ENCODE results near the gene TESK2. TPM values are rescaled to one million over a fixed set of nuclear protein-coding genes. Genes with fewer than 3 reads are reported as not detected.
A peak's percentile ranks its signal among the peaks of the same experiment; 100 is the strongest.

Gene TESK2
- total and polyA plus RNA-seq, 4 donors, result 3.8 to 8.1 (median 5.0) TPM

DNA sequence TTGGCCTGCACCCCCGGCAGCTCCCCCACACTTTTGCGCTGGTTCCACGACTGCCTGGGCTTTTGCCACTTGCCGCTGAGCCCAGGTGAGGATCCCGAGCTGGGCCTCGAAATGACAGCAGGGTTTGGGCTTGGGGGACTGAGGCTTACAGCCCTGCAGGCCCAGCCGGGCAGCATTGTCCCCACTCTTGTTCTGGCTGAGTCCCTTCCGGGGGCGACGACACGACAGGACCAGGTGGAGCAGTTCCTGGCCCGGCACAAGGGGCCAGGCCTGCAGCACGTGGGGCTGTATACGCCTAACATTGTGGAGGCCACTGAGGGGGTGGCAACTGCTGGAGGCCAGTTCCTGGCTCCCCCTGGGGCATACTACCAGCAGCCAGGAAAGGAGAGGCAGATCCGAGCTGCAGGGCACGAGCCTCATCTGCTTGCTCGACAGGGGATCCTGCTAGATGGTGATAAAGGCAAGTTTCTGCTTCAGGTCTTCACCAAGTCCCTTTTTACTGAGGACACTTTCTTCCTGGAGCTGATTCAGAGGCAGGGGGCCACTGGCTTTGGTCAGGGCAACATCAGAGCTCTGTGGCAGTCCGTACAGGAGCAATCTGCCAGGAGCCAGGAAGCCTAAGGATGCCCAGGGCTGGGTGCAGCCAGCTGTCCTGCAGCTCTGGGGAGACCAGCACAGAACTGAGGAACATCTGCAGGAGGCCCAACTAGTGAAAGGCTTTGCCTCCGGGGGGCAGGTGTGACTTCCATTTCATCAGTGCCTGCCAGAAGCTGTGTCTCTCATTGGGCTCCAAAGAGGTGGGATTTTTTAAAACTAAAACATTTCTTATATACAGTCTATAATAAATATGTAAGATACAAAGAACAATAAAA is 163.1 kb downstream of the TESK2 start:
- Histone ChIP-seq H3K4me3 (ENCODE audit: low read length in 2 of 2) (no peak overlapping the region), H3K27me3 (ENCODE audit: control insufficient read depth in 1 of 2, insufficient read depth in 2 of 2, low read length in 1 of 2) (no peaks in the 10 kb centered on the region), H3K27ac (ENCODE audit: low read depth in 1 of 2, low read length in 2 of 2) (no peak overlapping the region), H3K9me3 (ENCODE audit: control insufficient read depth, low read length) (no peaks in the 10 kb centered on the region), H3K36me3 (ENCODE audit: control insufficient read depth in 1 of 2, insufficient read depth in 2 of 2, low read length in 1 of 2) (peaks cover 0 to 7% of the 10 kb centered on the region in 2 donors), H3K4me1 (ENCODE audit: control insufficient read depth in 1 of 2, insufficient read depth in 2 of 2, low read length in 2 of 2) (no peaks in the 10 kb centered on the region)
- ATAC-seq (ENCODE audit: low FRiP score) (no peak), DNase-seq (no peak)
- 78 to 80% methylated on average over 19 of the region's 19 CpGs for WGBS, 2 donors
- intact Hi-C loops (cut with DNase I), result no loop called here

DNA sequence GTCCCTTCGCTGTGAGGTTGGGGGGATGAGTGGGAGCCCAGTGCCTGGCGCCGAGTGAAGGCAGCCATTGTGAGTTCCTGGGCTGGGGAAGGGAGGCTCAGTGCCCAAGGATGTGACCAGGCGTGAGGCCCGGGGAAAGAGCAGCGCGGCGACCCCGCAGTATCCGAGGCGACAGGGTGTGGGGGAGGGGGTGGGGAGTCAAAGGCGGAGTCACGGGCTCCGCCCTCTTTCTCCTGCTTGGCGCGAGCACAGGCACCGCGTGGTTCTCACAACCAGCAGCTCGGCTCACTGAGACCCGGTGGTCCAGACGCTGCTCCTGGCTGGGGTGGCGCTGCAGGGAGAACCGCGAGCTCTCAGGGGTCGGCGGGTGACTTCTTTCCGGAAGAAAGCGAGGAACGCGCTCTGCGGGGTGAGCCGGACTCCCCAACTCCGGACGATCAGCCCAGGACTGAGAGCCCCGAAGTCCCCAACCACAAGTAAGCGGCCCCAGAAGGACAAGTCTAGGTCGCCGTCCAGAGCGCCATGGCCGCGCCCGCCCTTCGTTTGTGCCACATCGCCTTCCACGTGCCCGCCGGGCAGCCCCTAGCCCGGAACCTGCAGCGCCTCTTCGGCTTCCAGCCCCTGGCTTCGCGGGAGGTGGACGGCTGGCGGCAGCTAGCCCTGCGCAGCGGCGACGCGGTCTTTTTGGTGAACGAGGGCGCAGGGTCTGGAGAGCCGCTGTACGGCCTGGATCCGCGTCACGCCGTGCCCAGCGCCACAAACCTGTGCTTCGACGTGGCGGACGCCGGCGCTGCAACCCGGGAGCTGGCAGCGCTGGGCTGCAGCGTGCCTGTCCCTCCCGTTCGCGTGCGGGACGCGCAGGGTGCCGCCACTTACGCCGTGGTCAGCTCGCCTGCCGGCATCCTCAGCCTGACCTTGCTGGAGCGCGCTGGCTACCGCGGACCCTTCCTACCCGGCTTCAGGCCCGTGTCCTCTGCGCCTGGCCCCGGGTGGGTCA is 164.0 kb downstream of the TESK2 start, which contains the start of gene HPDL:
TSS of gene HPDL (plus strand) at position 269 of the 997 bp plus-strand sequence. CDS start at position 523, 254 bp downstream.
- Histone ChIP-seq H3K27ac (ENCODE audit: low read depth in 1 of 2, low read length in 2 of 2) (no peak within 1 kb of the TSS), H3K27me3 (ENCODE audit: control insufficient read depth in 1 of 2, insufficient read depth in 2 of 2, low read length in 1 of 2) (no peaks in the 10 kb centered on the region), H3K4me1 (ENCODE audit: control insufficient read depth in 1 of 2, insufficient read depth in 2 of 2, low read length in 2 of 2) (no peaks in the 10 kb centered on the region), H3K36me3 (ENCODE audit: control insufficient read depth in 1 of 2, insufficient read depth in 2 of 2, low read length in 1 of 2) (peaks cover 0 to 3% of the 10 kb centered on the region in 2 donors), H3K9me3 (ENCODE audit: control insufficient read depth, low read length) (no peaks in the 10 kb centered on the region), H3K4me3 (ENCODE audit: low read length in 2 of 2) (peak within 1 kb of the TSS in 1 of 2 donors; percentile 48)
- peak; percentile 72 to 87 for DNase-seq
- 7 to 8% methylated on average over 69 to 96 of the region's 96 CpGs for WGBS, 2 donors
- intact Hi-C loops (cut with DNase I), result no loop called here
- ATAC-seq (ENCODE audit: low FRiP score), result peak; percentile 85

DNA sequence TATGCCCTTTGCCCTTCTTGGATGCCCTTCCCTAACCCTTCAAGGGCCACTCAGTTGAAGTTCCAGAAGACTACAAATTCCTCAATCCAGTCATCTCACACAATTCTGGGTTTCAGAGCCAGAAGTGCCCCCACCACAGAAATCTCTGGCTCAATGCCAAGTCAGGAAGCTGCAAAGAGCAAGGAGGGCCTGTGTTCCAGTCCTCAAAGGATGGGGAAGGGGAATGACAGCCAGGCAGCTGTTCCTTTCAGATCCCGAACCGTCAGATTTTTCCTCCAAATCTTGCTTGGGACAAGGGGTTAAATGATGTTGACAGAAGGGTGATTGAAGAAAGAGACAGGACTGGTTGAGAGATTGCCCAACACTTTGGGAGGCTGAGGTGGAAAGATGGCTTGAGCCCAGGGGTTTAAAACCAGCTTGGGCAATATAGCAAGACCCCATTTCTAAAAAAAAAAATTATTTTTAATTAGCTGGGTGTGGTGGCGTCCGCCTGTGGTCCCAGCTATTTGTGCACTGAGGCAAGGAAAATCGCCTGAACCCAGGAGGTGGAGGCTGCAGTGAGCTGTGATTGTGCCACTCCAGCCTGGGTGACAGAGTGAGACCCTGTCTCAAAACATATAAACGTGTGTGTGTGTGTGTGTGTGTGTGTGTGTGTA is 165.0 kb downstream of the TESK2 start:
- ATAC-seq (ENCODE audit: low FRiP score) (no peak), DNase-seq (no peak)
- no peak overlapping the region for H3K27ac ChIP-seq (ENCODE audit: low read depth in 1 of 2, low read length in 2 of 2)

DNA sequence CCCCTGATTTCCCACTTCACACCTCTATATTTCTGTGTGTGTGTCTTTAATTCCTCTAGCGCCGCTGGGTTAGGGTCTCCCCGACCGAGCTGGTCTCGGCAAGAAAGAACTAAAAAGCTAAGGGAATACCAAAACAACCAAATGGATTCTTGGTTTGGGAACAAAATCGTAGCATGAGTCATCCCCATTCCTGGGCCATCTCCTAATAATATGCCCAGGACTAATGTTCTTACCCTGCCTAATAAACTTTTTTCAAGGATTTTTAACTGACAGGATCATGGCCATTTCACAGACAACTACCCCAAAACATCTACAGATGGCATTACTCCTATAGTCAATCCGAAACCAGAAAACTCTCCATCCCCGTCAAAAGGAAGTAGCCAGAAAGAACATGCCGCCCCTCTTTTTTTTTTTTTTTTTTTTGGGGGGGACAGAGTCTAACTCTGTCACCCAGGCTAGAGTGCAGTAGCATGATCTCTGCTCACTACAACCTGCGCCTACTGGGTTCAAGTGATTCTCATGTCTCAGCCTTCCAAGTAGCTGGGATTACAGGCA is 168.4 kb downstream of the TESK2 start:
- Histone ChIP-seq H3K4me1 (ENCODE audit: control insufficient read depth in 1 of 2, insufficient read depth in 2 of 2, low read length in 2 of 2) (no peaks in the 10 kb centered on the region), H3K36me3 (ENCODE audit: control insufficient read depth in 1 of 2, insufficient read depth in 2 of 2, low read length in 1 of 2) (no peaks in the 10 kb centered on the region), H3K27ac (ENCODE audit: low read depth in 1 of 2, low read length in 2 of 2) (no peak overlapping the region), H3K9me3 (ENCODE audit: control insufficient read depth, low read length) (no peaks in the 10 kb centered on the region), H3K4me3 (ENCODE audit: low read length in 2 of 2) (no peak overlapping the region), H3K27me3 (ENCODE audit: control insufficient read depth in 1 of 2, insufficient read depth in 2 of 2, low read length in 1 of 2) (no peaks in the 10 kb centered on the region)
- 71 to 77% methylated on average over 10 of the region's 10 CpGs for WGBS, 2 donors
- no peak for ATAC-seq (ENCODE audit: low FRiP score)
- no peak for DNase-seq
- intact Hi-C loops (cut with DNase I), result no loop called here

More for the DNA sequence above, 165.0 kb downstream of the TESK2 start:
- intact Hi-C loops (cut with DNase I), result no loop called here
- H3K4me1 ChIP-seq (ENCODE audit: control insufficient read depth in 1 of 2, insufficient read depth in 2 of 2, low read length in 2 of 2), result no peaks in the 10 kb centered on the region
- no peaks in the 10 kb centered on the region for H3K36me3 ChIP-seq (ENCODE audit: control insufficient read depth in 1 of 2, insufficient read depth in 2 of 2, low read length in 1 of 2)
- H3K4me3 ChIP-seq (ENCODE audit: low read length in 2 of 2), result no peak overlapping the region
- H3K9me3 ChIP-seq (ENCODE audit: control insufficient read depth, low read length), result no peaks in the 10 kb centered on the region
- no peaks in the 10 kb centered on the region for H3K27me3 ChIP-seq (ENCODE audit: control insufficient read depth in 1 of 2, insufficient read depth in 2 of 2, low read length in 1 of 2)
- WGBS, 2 donors, result 57 to 61% methylated on average over 6 of the region's 6 CpGs

DNA sequence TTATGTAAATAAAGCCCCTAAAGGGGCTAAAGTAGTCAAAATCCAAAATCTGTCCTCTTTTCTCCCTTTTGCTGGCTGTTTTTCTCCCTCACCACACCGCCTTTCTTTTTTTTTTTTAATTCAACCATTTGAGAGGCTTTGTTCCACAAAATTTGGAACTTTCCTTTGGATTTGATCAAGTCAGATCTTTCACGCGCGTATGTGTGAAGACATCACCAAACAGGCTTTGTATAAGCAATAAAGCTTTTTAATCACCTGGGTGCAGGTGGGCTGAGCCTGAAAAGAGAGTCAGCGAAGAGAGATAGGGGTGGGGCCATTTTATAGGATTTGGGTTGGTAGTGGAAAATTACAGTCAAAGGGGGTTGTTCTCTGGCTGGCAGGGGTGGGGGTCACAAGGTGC is 169.5 kb downstream of the TESK2 start:
- intact Hi-C loops (cut with DNase I), result no loop called here
- Histone ChIP-seq H3K36me3 (ENCODE audit: control insufficient read depth in 1 of 2, insufficient read depth in 2 of 2, low read length in 1 of 2) (no peaks in the 10 kb centered on the region), H3K4me3 (ENCODE audit: low read length in 2 of 2) (no peak overlapping the region), H3K27ac (ENCODE audit: low read depth in 1 of 2, low read length in 2 of 2) (no peak overlapping the region), H3K27me3 (ENCODE audit: control insufficient read depth in 1 of 2, insufficient read depth in 2 of 2, low read length in 1 of 2) (no peaks in the 10 kb centered on the region), H3K9me3 (ENCODE audit: control insufficient read depth, low read length) (no peaks in the 10 kb centered on the region), H3K4me1 (ENCODE audit: control insufficient read depth in 1 of 2, insufficient read depth in 2 of 2, low read length in 2 of 2) (no peaks in the 10 kb centered on the region)
- WGBS, 2 donors, result 83 to 84% methylated on average over 5 of the region's 5 CpGs
- DNase-seq (no peak), ATAC-seq (ENCODE audit: low FRiP score) (no peak)

DNA sequence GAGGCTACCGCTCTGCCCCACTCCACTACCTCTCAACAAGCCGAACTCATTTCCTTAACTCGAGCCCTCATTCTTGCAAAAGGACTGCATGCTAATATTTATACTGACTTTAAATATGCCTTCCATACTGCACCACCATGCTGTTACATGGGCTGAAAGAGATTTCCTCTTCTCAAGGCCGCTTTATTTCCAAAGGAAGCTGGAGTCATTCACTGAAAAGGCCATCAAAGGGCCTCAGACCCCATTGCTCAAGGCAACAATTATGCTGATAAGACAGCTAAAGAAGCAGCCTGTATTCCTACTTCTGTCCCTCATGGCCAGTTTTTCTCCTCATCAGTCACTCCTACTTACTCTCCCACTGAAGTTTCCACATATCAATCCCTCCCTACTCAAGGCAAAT is 171.2 kb downstream of the TESK2 start:
- intact Hi-C loops (cut with DNase I), result no loop called here
- Histone ChIP-seq H3K27ac (ENCODE audit: low read depth in 1 of 2, low read length in 2 of 2) (no peak overlapping the region), H3K4me1 (ENCODE audit: control insufficient read depth in 1 of 2, insufficient read depth in 2 of 2, low read length in 2 of 2) (no peaks in the 10 kb centered on the region), H3K9me3 (ENCODE audit: control insufficient read depth, low read length) (no peaks in the 10 kb centered on the region), H3K4me3 (ENCODE audit: low read length in 2 of 2) (no peak overlapping the region), H3K36me3 (ENCODE audit: control insufficient read depth in 1 of 2, insufficient read depth in 2 of 2, low read length in 1 of 2) (no peaks in the 10 kb centered on the region), H3K27me3 (ENCODE audit: control insufficient read depth in 1 of 2, insufficient read depth in 2 of 2, low read length in 1 of 2) (no peaks in the 10 kb centered on the region)
- 92 to 93% methylated on average over 4 of the region's 4 CpGs for WGBS, 2 donors
- ATAC-seq (ENCODE audit: low FRiP score) (no peak), DNase-seq (no peak)

DNA sequence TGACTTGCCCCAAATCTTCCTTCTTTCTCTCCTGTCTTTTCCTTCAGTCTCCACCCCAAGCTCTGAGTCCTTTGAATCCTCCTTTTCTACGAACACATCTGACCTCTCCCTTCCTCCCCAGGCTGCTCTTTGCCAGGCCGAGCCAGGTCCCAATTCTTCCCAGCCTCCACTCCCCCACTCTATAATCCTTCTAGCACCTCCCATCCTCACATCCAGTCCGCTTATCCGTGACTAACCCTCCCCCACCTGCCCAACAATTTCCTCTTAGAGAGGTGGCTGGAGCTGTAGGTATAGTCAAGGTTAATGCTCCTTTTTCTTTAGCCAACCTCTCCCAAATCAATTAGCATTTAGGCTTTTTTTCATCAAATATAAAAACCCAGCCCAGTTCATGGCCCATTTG is 173.8 kb downstream of the TESK2 start:
- intact Hi-C loops (cut with DNase I), result no loop called here
- Histone ChIP-seq H3K9me3 (ENCODE audit: control insufficient read depth, low read length) (no peaks in the 10 kb centered on the region), H3K36me3 (ENCODE audit: control insufficient read depth in 1 of 2, insufficient read depth in 2 of 2, low read length in 1 of 2) (no peaks in the 10 kb centered on the region), H3K4me3 (ENCODE audit: low read length in 2 of 2) (no peak overlapping the region), H3K4me1 (ENCODE audit: control insufficient read depth in 1 of 2, insufficient read depth in 2 of 2, low read length in 2 of 2) (no peaks in the 10 kb centered on the region), H3K27ac (ENCODE audit: low read depth in 1 of 2, low read length in 2 of 2) (no peak overlapping the region), H3K27me3 (ENCODE audit: control insufficient read depth in 1 of 2, insufficient read depth in 2 of 2, low read length in 1 of 2) (no peaks in the 10 kb centered on the region)
- DNase-seq, result no peak
- no peak for ATAC-seq (ENCODE audit: low FRiP score)
- 35 to 66% methylated on average over 4 of the region's 4 CpGs for WGBS, 2 donors

DNA sequence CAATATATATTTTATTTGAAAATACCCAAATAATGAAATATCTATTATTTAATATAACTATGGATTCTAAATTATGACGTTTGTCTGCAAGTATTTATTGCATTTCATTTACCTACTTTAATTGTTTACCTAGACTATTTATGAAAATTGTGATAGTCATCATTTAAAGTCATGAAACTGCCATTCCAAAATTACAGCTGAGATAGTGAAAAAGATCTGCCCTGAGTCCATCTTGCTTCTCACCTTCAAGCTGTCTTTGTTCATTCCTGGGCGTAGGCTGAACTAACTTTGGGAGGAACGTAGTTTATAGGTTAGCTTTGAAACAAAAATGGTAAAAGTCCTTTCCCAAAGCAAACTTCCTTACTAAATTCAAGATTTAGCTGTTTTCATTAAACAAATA is 176.7 kb downstream of the TESK2 start:
- 74 to 78% methylated on average over 3 of the region's 3 CpGs for WGBS, 2 donors
- H3K27ac ChIP-seq (ENCODE audit: low read depth in 1 of 2, low read length in 2 of 2), result no peak overlapping the region
- no peaks in the 10 kb centered on the region for H3K9me3 ChIP-seq (ENCODE audit: control insufficient read depth, low read length)
- no peaks in the 10 kb centered on the region for H3K36me3 ChIP-seq (ENCODE audit: control insufficient read depth in 1 of 2, insufficient read depth in 2 of 2, low read length in 1 of 2)
- no peaks in the 10 kb centered on the region for H3K4me1 ChIP-seq (ENCODE audit: control insufficient read depth in 1 of 2, insufficient read depth in 2 of 2, low read length in 2 of 2)
- DNase-seq (no peak), ATAC-seq (ENCODE audit: low FRiP score) (no peak)
- no peaks in the 10 kb centered on the region for H3K27me3 ChIP-seq (ENCODE audit: control insufficient read depth in 1 of 2, insufficient read depth in 2 of 2, low read length in 1 of 2)
- H3K4me3 ChIP-seq (ENCODE audit: low read length in 2 of 2), result no peak overlapping the region
- intact Hi-C loops (cut with DNase I), result no loop called here

Data from aorta (tissue), 5 donors.